ENCODE results near the gene GATA5.

GRCh38 chr20:62428396-62429295, 47.1 kb downstream of the GATA5 start:
- TF ChIP-seq SUZ12 (IDR thresholded peaks at IDR 0.05): no peak
- TF ChIP-seq HDGF (IDR thresholded peaks at IDR 0.05; ENCODE audit: borderline replicate concordance): no peak
- no peak for TF ChIP-seq SP1 (IDR thresholded peaks at IDR 0.05)
- TF ChIP-seq BHLHE40 (IDR thresholded peaks at IDR 0.05; ENCODE audit: borderline replicate concordance): no peak
- TF ChIP-seq ARNT (IDR thresholded peaks at IDR 0.05): no peak
- no peak for TF ChIP-seq FOXM1 (IDR thresholded peaks at IDR 0.05; ENCODE audit: borderline replicate concordance)
- TF ChIP-seq TARDBP (IDR thresholded peaks at IDR 0.05): no peak
- TF ChIP-seq ZNF384 (IDR thresholded peaks at IDR 0.05): no peak

Data from HEK293T (cell line).